GM12892 (cell line): Measurements from ENCODE around the gene TMEM178B.

Experiments
- POLR2A ChIP-seq: IDR thresholded peaks from 2 replicates; pipeline ENCODE4 v1.6.1; 2011; ENCODE audit warnings: low read depth, low read length, control low read depth
- TAF1 ChIP-seq: IDR thresholded peaks from 2 replicates; pipeline ENCODE4 v1.6.1; 2011; ENCODE audit warnings: low read depth, mild to moderate bottlenecking, control low read depth, low read length, borderline replicate concordance

DNA sequence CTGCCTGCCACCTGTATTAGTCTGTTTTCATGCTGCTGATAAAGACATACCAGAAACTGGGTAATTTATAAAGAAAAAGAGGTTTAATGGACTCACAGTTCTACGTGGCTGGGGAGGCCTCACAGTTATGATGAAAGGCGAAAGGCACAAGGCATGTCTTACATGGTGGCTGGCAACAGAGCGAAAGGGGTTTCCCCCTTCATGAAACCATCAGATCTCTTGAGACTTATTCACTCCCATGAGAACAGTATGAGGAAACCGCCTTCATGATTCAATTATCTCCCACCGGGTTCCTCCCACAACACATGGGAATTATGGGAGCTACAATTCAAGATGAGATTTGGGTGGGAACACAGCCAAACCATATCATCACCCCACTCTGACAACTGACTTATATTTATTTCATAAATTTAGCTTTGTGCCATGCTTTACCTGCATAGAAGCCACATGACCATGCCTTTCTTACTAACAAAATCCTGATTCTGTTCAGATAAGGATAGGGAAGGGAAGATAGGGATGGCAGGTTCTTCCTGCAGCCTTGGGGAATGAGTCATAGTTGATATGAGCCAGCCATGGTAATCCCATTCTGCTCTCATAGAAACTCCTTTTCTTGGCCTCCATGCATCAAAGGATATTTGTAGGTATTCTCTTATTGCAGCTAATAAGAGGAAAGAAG is 286.0 kb downstream of the TMEM178B start:
- TF ChIP-seq POLR2A (no peak), TAF1 (no peak)
